Ectodermal cell (in vitro differentiated cells): ENCODE results near the gene CDCA7.

Experiments used
- H3K27ac ChIP-seq: 2 replicates; pipeline ENCODE4 v1.7.0; 2013; ENCODE audit warnings: mild to moderate bottlenecking, low read depth, low read length; ENCODE audit not compliant: insufficient read depth, poor library complexity, severe bottlenecking
- H3K27me3 ChIP-seq: 2 replicates; pipeline ENCODE4 v1.7.0; 2013; ENCODE audit warnings: mild to moderate bottlenecking, low read length; ENCODE audit not compliant: insufficient read depth, control insufficient read depth, poor library complexity, severe bottlenecking
- H3K36me3 ChIP-seq: one replicate; pipeline ENCODE4 v1.7.0; 2013; ENCODE audit warnings: low read length; ENCODE audit not compliant: control insufficient read depth, insufficient read depth
- H3K4me1 ChIP-seq: one replicate; pipeline ENCODE4 v1.7.0; 2013; ENCODE audit warnings: low read length; ENCODE audit not compliant: control insufficient read depth, insufficient read depth
- H3K4me3 ChIP-seq: 2 replicates; pipeline ENCODE4 v1.7.0; 2013; ENCODE audit warnings: low read depth, low read length, control low read depth; ENCODE audit not compliant: insufficient read depth
- H3K9me3 ChIP-seq: 2 replicates; pipeline ENCODE4 v1.7.0; 2013; ENCODE audit warnings: mild to moderate bottlenecking, low read length, moderate library complexity; ENCODE audit not compliant: control insufficient read depth
- WGBS, 2 experiments: methylation state at CpG; one replicate each; pipeline ENCODE4 v1.1.7; 2013; ENCODE audit warnings: missing lambda C conversion rate in 2 of 2; 5-methylcytosine and 5-hydroxymethylcytosine counted together

Gene CDCA7

DNA sequence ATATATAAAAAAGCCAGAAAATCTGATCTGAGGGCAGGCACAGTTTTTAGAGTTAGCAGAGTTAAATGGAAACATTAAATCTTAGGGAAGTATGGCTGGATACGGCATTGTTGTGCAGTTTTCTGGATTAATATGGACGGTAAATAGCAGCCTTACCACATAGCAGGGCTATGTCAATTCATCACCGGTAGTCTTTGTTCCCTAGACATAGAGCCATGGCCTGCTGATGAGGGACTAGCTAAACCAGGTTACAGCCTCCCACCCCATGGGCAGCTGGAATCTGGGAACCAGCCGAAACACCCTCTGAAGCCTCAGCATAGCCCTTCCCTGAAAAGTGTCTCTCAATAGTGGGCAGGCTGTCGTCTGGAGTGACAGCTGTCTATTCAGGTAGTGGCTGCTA, 32.4 kb downstream of the CDCA7 start:
- 60 to 73% methylated on average over 5 of the region's 5 CpGs for WGBS, 2 experiments
- H3K9me3 ChIP-seq: no peaks in the 10 kb centered on the region
- no peaks in the 10 kb centered on the region for H3K36me3 ChIP-seq
- H3K27me3 ChIP-seq: no peaks in the 10 kb centered on the region
- H3K4me3 ChIP-seq: no peak overlapping the region
- peaks cover 10% of the 10 kb centered on the region for H3K4me1 ChIP-seq
- H3K27ac ChIP-seq: no peak overlapping the region

DNA sequence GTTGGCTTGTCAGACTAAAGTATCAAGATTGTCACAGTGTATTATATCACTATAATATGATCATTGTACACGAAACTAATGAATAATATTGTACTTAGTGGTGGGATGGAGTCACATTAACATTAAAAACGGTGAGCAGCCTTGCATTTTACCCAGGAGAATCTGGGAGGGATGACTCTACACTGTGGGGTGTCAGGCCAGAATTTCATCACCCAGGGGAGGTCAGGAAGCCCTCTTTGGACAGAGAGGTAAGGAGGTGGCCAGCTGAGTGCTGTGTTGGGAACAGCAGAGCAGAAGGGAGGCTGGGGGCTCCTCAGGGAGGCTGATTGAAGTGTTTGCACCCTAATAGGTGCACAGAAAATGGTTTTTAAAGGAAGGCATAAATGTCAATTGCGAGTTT, 33.0 kb downstream of the CDCA7 start:
- Histone ChIP-seq H3K9me3 (no peaks in the 10 kb centered on the region), H3K27ac (no peak overlapping the region), H3K4me3 (no peak overlapping the region), H3K4me1 (peaks cover 11% of the 10 kb centered on the region), H3K27me3 (no peaks in the 10 kb centered on the region), H3K36me3 (no peaks in the 10 kb centered on the region)
- 76 to 89% methylated on average over 3 of the region's 3 CpGs for WGBS, 2 experiments

DNA sequence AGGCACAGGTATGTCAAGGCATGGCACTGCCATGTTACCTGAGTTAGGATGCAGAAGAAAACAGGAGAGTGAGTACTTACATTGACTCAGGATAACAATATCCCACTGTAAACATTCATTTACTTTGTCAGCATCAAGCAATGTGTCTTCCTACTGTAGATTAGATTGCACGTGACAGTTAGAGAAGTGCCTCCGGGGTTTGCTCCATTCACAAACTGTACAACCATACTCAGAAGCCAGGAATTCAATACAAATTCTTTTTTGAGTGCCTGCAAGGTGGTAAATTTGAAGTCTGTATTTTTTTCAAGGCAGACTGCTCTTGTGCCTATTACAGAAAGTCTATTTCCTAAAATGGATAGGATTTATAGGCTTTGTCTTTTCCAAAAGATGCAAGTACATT, 34.1 kb downstream of the CDCA7 start:
- 97 to 98% methylated on average over 2 of the region's 2 CpGs for WGBS, 2 experiments
- no peaks in the 10 kb centered on the region for H3K36me3 ChIP-seq

DNA sequence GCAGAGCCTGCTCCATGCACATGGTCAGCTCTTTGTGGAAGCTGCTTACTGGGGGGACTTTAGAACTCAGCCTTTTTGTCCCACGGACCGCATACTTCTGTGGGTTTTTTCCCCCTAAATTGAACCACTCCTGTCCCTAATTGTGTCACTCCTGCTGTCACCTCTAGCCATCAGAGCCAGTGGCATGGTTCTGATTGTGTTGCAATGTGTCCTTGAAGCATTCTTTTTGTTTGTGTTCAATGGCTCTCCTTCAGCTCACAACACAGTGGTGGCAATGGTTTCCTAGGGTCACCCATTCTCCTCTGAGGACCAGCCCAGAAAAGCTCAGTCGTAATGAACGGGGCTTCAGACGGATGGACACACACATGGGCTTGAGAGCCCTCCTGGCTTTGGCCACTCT, 35.4 kb downstream of the CDCA7 start:
- Histone ChIP-seq H3K36me3 (no peaks in the 10 kb centered on the region), H3K4me1 (peaks cover 13% of the 10 kb centered on the region), H3K27me3 (no peaks in the 10 kb centered on the region), H3K9me3 (no peaks in the 10 kb centered on the region), H3K27ac (no peak overlapping the region), H3K4me3 (no peak overlapping the region)
- WGBS, 2 experiments: 72 to 74% methylated on average over 5 of the region's 5 CpGs

More for the DNA sequence above, 34.1 kb downstream of the CDCA7 start:
- Histone ChIP-seq H3K4me1 (peaks cover 13% of the 10 kb centered on the region), H3K27ac (no peak overlapping the region), H3K4me3 (no peak overlapping the region), H3K27me3 (no peaks in the 10 kb centered on the region), H3K9me3 (no peaks in the 10 kb centered on the region)

DNA sequence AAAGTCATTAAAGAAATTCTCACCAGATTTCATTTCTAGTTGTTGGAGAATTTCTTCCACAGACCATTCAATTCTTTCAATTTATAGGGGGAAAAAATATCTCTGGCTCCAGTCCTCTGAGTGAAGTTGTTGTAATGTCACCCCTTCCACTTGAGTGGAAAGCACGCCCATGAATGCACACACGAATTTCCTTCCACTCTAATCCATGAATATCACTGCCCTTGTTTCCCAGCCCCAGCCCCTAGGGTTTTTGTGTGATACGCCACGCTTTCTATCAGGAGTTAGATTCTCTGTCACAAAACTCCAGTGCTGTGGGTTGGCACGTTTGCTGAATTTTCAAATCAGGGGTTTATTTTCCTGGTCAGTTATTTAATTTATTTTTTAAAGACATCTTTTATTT, 38.1 kb downstream of the CDCA7 start:
- no peaks in the 10 kb centered on the region for H3K9me3 ChIP-seq
- H3K27ac ChIP-seq: no peak overlapping the region
- 69 to 79% methylated on average over 5 of the region's 5 CpGs for WGBS, 2 experiments
- no peak overlapping the region for H3K4me3 ChIP-seq
- H3K36me3 ChIP-seq: no peaks in the 10 kb centered on the region
- H3K4me1 ChIP-seq: peaks cover 3% of the 10 kb centered on the region
- no peaks in the 10 kb centered on the region for H3K27me3 ChIP-seq

DNA sequence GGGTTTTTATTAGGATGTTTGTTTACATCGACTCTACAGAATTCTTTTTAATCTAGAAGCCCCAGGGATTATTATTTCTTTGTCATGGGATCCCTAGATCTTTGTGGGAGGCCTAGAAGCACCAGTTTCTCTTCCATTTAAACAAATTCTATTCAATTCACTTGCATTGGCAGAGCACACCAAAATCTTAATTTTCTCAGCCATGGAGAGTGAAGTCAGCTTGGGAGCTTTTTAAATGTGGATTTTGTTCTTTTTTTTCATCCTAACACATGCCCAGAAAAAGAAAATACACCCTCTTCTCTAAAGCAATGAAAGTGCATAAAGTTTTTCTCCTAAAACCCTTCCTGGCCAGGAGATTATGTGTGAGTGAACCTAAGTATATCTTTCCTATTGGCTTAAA, 38.5 kb downstream of the CDCA7 start:
- WGBS, 2 experiments: 60 to 78% methylated on average over 1 of the region's 1 CpG

DNA sequence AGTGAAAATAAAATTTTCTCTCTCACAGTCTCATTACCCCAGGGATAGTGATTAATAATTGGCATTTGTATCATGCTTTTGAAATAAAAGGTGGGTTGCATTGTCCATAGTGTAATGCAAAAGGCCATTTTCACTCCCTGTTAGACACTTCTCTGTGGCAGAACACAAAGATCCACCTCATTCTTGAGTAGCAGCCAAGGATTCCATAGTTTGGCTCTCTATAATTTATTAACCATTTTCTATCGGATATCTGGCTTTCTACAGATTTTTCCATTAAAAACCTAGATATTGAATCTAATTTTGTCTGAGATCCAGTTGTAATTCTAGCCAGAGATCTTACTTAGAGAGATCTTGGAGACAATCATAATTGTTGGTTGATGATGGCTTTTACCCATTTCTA, 39.0 kb downstream of the CDCA7 start:
- H3K4me1 ChIP-seq: peaks cover 3% of the 10 kb centered on the region
- H3K27ac ChIP-seq: no peak overlapping the region
- H3K27me3 ChIP-seq: no peaks in the 10 kb centered on the region
- H3K4me3 ChIP-seq: no peak overlapping the region
- H3K36me3 ChIP-seq: no peaks in the 10 kb centered on the region
- WGBS, 2 experiments: 100% methylated on average over 1 of the region's 1 CpG
- no peaks in the 10 kb centered on the region for H3K9me3 ChIP-seq

More for the DNA sequence above, 38.5 kb downstream of the CDCA7 start:
- Histone ChIP-seq H3K27ac (no peak overlapping the region), H3K4me3 (no peak overlapping the region), H3K36me3 (no peaks in the 10 kb centered on the region), H3K9me3 (no peaks in the 10 kb centered on the region), H3K4me1 (peaks cover 3% of the 10 kb centered on the region), H3K27me3 (no peaks in the 10 kb centered on the region)

DNA sequence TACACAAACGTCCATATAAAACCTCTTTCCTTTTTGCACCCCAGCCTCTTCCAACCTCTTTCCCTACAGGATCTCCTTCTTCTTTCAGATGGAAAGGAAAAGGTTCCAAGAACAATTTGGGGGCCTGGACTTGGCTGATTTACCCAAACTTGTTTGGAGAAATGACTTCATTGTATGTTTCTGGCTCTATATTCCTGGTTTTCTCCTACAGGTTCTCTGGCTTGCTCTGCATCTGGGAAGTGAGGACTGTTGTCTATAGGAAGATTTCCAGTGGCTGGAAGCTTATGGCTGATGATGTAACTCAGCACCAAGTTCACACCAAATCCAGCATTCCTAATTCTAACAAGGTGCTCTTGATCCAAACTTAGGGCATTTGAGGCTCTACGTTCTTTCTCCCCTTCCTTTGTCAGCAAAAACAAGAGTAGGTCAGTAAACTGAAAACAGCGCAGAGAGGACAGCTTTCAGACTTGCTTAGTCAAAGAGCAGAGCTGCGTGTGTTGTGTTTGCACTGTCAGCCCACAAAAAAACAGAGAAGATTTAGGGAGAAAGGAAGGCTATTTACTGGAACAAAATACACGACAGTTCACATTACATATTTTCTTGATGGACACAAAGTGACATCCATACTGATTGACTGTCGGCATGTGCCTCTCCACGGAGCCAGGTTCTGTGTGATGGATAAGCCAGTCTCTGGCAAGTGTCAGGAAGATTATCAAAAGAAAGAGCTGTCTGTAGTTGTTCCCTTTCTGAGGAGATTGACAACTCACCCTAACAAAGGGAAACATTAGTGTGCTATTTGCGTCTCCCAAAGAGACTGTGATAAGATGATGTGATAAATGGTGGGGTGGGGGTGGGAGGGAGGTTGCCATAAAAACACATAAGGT, 39.7 kb downstream of the CDCA7 start:
- no peaks in the 10 kb centered on the region for H3K9me3 ChIP-seq
- H3K27ac ChIP-seq: no peak overlapping the region
- H3K4me1 ChIP-seq: peaks cover 3% of the 10 kb centered on the region
- 47% methylated on average over 7 to 8 of the region's 8 CpGs for WGBS, 2 experiments
- H3K4me3 ChIP-seq: no peak overlapping the region
- no peaks in the 10 kb centered on the region for H3K27me3 ChIP-seq
- H3K36me3 ChIP-seq: no peaks in the 10 kb centered on the region

DNA sequence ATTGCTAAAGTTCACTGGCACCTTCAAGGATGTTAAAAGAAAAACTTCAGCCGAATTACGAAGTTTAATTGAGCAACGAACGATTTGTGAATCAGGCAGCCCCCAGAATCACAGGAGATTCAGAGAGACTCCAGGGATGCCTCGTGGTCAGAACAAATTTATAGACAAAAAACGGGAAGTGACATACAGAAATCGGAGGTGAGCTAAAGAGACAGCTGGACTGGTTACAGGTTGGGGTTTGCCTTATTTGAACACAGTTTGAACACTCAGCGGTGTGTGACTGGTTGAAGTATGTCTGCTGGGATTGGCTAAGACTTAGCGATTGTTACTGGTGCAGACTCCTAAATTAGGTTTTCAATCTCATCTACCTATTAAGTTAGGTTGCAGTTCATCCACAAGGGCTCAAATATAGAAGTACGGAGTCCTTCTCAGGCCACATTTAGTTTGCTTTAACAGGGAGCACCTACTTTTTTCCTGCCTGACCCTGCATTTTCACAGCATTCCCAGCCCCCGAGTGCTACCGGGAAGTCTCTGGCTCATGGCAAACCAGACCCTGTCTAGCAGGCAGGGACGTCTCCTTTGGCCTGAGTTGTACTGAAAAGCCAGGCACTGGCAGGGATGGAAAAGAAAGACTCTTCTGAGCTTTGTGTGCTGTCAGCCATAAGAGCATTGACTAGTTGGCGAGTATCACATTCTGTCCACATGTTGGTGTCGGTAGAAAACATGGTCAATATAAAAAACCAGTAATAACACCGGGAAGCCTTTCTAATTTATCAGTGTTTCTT, 41.1 kb downstream of the CDCA7 start:
- WGBS, 2 experiments: 93 to 94% methylated on average over 16 of the region's 16 CpGs
- no peaks in the 10 kb centered on the region for H3K9me3 ChIP-seq
- H3K27me3 ChIP-seq: no peaks in the 10 kb centered on the region
- H3K4me3 ChIP-seq: no peak overlapping the region
- no peak overlapping the region for H3K27ac ChIP-seq
- H3K36me3 ChIP-seq: no peaks in the 10 kb centered on the region
- peaks cover 3% of the 10 kb centered on the region for H3K4me1 ChIP-seq

DNA sequence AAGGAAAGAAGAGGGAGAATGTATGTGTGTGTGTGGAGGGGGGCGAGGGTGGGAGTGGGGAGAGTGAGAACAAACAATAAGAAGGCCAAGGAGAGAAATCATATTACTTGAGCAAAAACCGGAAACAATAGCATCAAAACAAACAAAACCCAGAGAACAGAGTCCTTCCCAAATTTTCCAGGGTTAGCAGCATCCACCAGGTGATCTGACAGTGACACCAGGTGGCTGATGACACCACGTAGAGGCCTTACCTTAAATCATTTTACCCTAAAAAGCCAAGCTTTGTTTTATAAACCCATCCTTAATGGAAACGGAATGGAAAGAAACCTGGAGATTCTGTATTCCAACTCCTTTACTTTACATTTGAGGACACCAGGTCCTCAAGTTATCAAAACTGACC, 42.9 kb downstream of the CDCA7 start:
- Histone ChIP-seq H3K27me3 (peaks cover 14% of the 10 kb centered on the region), H3K4me3 (no peak overlapping the region), H3K4me1 (peaks cover 3% of the 10 kb centered on the region), H3K36me3 (no peaks in the 10 kb centered on the region), H3K9me3 (no peaks in the 10 kb centered on the region), H3K27ac (no peak overlapping the region)
- 79 to 83% methylated on average over 4 of the region's 4 CpGs for whole genome bisulfite sequencing, 2 experiments
